Activated gamma-delta T cell treated with Interleukin-2 at 50 U/mL for 16 hours (primary cell): Measurements from ENCODE around the gene CNPY4.

Experiments used
- DNase-seq: peaks from one replicate; pipeline ENCODE4 v3.0.0-alpha.2; 2020

The CNPY4 gene

GRCh38 chr7:100152937-100153666, 33.7 kb downstream of the CNPY4 start:
- no peak for DNase-seq

GRCh38 chr7:100153708-100154535, 34.5 kb downstream of the CNPY4 start:
- no peak for DNase-seq

- DNase-seq: no peak
Observed at GRCh38 chr7:100154651-100155491, 35.4 kb downstream of the CNPY4 start.

- no peak for DNase-seq
Observed at GRCh38 chr7:100155553-100156317, 36.3 kb downstream of the CNPY4 start.

- DNase-seq: no peak
Observed at GRCh38 chr7:100156331-100157068, 37.1 kb downstream of the CNPY4 start.

GRCh38 chr7:100157069-100157333, 37.6 kb downstream of the CNPY4 start:
- no peak for DNase-seq

GRCh38 chr7:100157334-100158228, 38.1 kb downstream of the CNPY4 start:
- DNase-seq: no peak

GRCh38 chr7:100158229-100159098, 39.0 kb downstream of the CNPY4 start, which contains the start of gene TRAPPC14:
Gene TRAPPC14, minus strand, starts transcription at chr7:100158723. Its CDS starts 224 bp downstream, at chr7:100158499.
- peak; percentile 92 for DNase-seq

GRCh38 chr7:100159099-100159623, 39.7 kb downstream of the CNPY4 start:
- DNase-seq: no peak

- DNase-seq: no peak
Observed at GRCh38 chr7:100160067-100160466, 40.6 kb downstream of the CNPY4 start.

- no peak for DNase-seq
Observed at GRCh38 chr7:100163006-100163531, 43.6 kb downstream of the CNPY4 start.

- no peak for DNase-seq
Observed at GRCh38 chr7:100163871-100164270, 44.4 kb downstream of the CNPY4 start.

GRCh38 chr7:100166317-100166940, 47.0 kb downstream of the CNPY4 start:
- DNase-seq: no peak

- no peak for DNase-seq
Observed at GRCh38 chr7:100166970-100167911, 47.8 kb downstream of the CNPY4 start.

GRCh38 chr7:100167912-100168323, 48.5 kb downstream of the CNPY4 start:
- no peak for DNase-seq

- DNase-seq: no peak
Observed at GRCh38 chr7:100169147-100169850, 49.9 kb downstream of the CNPY4 start.
